Right atrium auricular region (tissue), 2 donors: ENCODE results near the gene FOXC2. TPM values are rescaled to one million over a fixed set of nuclear protein-coding genes. Genes with fewer than 3 reads are reported as not detected.
A peak's percentile ranks its signal among the peaks of the same experiment; 100 is the strongest.

Experiments
- DNase-seq: peaks from one replicate; pipeline ENCODE4 v3.0.0-alpha.2; 2019; ENCODE audit warnings: low spot score
- H3K27ac ChIP-seq, 2 donors: fragments of 200-600 bp; sonication (generic); 1 replicate in 1 of 2; 2 replicates in 1 of 2; pipeline ENCODE4 v1.5.1; 2016 to 2019
- H3K27me3 ChIP-seq, 2 donors: fragments of 200-600 bp; sonication (generic); one replicate each; pipeline versions ENCODE4 v1.5.1 to v1.6.0; 2017 to 2019
- H3K36me3 ChIP-seq: fragments of 200-600 bp; sonication (generic); one replicate; pipeline ENCODE4 v1.5.1; 2016
- H3K4me1 ChIP-seq, 2 donors: fragments of 200-600 bp; sonication (generic); one replicate each; pipeline versions ENCODE4 v1.5.1 to v1.6.0; 2017 to 2019
- H3K4me3 ChIP-seq, 2 donors: fragments of 200-600 bp; sonication (generic); 1 replicate in 1 of 2; 2 replicates in 1 of 2; pipeline ENCODE4 v1.5.1; 2017 to 2019; ENCODE audit warnings: mild to moderate bottlenecking in 1 of 2, moderate library complexity in 1 of 2
- H3K9me3 ChIP-seq, 2 donors: fragments of 200-600 bp; sonication (generic); one replicate each; pipeline ENCODE4 v1.5.1; 2019
- total RNA-seq, 2 donors: library from RNA; depleted of rRNA; stranded (reverse); fragments of >200 nt; gene quantifications; one replicate each; pipeline ENCODE4 v1.1.0, GENCODE V29; 2016
- TF ChIP-seq, protein P1 (sequence below), 2 donors: fragments of 200-600 bp; sonication (generic); IDR thresholded peaks; one replicate each; pipeline ENCODE4 v1.5.1; 2019; ENCODE audit warnings: antibody characterized with exemption in 2 of 2

FOXC2 gene
- total RNA-seq, 2 donors from 2014 or later: 2.6 to 2.9 TPM

DNA sequence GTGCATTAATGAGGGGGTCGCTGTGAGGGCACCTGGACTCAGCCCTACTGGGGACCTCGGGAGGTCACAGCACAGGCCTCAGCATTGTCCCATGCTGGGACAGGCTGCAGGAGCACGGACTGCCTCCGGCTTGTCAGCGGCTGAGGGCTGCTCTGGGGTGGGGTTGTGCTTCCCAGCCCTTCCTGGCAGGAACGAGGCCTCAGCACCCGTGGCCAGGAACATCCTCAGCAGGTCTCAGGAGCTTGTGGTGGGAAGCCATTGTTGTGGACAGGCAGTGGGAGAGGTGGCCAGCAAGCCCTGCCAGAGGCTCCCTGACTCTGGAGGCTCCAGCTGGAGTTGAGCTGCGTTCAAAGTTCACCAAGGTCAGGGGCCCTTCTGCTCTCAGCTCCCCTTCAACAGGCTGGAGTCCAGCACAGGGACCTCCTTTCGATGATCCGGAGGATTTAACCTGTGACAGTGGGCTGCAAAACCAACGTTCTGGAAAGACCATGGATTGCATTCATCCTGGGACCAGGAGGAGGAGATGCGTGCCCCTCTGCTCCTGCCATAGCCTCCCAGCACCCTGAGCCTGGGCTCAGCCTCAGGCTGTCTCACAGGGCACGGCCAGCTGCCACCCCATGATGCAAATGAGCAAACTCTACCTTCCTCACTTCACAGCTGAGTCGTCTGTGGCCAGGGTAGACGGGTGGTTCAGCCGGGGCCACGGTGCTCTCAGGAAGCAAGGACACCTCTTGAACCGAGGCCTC is 44.3 kb downstream of the FOXC2 start:
- TF ChIP-seq, protein P1, sequence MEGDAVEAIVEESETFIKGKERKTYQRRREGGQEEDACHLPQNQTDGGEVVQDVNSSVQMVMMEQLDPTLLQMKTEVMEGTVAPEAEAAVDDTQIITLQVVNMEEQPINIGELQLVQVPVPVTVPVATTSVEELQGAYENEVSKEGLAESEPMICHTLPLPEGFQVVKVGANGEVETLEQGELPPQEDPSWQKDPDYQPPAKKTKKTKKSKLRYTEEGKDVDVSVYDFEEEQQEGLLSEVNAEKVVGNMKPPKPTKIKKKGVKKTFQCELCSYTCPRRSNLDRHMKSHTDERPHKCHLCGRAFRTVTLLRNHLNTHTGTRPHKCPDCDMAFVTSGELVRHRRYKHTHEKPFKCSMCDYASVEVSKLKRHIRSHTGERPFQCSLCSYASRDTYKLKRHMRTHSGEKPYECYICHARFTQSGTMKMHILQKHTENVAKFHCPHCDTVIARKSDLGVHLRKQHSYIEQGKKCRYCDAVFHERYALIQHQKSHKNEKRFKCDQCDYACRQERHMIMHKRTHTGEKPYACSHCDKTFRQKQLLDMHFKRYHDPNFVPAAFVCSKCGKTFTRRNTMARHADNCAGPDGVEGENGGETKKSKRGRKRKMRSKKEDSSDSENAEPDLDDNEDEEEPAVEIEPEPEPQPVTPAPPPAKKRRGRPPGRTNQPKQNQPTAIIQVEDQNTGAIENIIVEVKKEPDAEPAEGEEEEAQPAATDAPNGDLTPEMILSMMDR (IDR thresholded peaks at IDR 0.05): no peak
- Histone ChIP-seq H3K27me3 (no peaks in the 10 kb centered on the region), H3K9me3 (no peaks in the 10 kb centered on the region), H3K4me3 (no peak overlapping the region), H3K36me3 (no peaks in the 10 kb centered on the region), H3K4me1 (peaks cover 0 to 9% of the 10 kb centered on the region in 2 donors), H3K27ac (peak overlapping the region; percentile 54 to 55)
- no peak for DNase-seq

DNA sequence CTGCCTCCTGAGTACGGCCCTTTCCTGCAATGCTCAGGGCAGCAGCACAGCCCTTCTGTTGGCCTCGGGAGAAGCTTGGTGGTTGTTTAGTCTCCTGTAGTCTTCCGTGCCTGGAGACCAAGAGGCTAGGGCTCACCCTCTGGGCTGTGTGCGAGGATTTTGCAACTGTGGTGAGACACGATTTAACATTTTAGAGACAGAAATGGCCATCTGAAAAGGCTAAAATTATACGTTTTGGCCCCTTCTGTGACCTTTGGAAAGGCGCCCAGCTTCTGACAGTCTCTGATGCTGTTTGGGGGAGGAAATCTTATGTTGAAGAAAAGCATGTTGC is 44.9 kb downstream of the FOXC2 start:
- no peak for DNase-seq

DNA sequence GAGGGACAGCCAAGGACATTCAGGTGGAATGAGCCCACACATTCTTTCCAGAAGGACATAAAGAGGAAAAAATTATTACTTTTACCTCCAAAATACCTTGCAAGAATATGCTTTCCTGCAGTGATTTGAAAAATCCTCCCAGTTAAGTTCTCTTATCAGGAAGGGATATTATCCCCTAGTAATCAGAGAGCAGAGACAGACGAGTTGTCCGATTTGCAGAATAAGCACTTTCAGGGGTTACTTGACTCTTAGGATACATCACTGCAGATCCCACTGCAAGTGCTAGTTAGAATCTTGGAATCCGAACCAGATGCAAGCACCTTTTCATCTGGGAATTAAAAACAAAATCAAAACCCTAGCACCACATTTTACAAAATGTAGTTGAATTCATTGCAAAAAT is 45.3 kb downstream of the FOXC2 start:
- Histone ChIP-seq H3K27ac (peak overlapping the region; percentile 54 to 55), H3K27me3 (no peaks in the 10 kb centered on the region), H3K9me3 (no peaks in the 10 kb centered on the region), H3K4me3 (no peak overlapping the region), H3K36me3 (no peaks in the 10 kb centered on the region), H3K4me1 (peaks cover 0 to 9% of the 10 kb centered on the region in 2 donors)
- TF ChIP-seq, protein P1 (IDR thresholded peaks at IDR 0.05): no peak
- DNase-seq: no peak

More for the DNA sequence above, 44.9 kb downstream of the FOXC2 start:
- H3K27ac ChIP-seq: peak overlapping the region; percentile 54 to 55
- TF ChIP-seq, protein P1 (IDR thresholded peaks at IDR 0.05): no peak
- no peaks in the 10 kb centered on the region for H3K27me3 ChIP-seq
- peaks cover 0 to 9% of the 10 kb centered on the region in 2 donors for H3K4me1 ChIP-seq
- no peaks in the 10 kb centered on the region for H3K36me3 ChIP-seq
- H3K9me3 ChIP-seq: no peaks in the 10 kb centered on the region
- no peak overlapping the region for H3K4me3 ChIP-seq

DNA sequence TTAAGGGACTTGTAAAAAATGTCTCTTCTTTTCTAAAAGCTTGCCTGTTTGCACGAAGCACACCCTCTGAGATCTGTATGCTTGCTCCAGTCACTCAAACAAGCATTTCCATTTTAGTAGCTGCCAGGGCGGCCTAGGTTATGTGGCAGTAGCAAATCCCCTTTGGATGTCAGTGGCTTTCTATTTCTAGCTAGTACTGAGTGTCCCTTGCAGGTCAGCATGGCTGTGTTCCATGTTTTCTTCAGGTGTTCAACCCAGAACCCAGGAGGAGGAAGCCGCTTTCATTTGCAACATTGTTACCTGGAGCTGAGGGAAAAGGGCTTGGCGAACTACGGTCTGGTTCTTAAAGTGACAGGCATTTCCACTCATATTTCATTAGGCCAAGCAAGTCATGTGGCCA is 48.1 kb downstream of the FOXC2 start:
- Histone ChIP-seq H3K9me3 (no peaks in the 10 kb centered on the region), H3K4me3 (no peak overlapping the region), H3K27ac (no peak overlapping the region), H3K27me3 (no peaks in the 10 kb centered on the region), H3K4me1 (peaks cover 0 to 9% of the 10 kb centered on the region in 2 donors), H3K36me3 (no peaks in the 10 kb centered on the region)
- DNase-seq: no peak
- TF ChIP-seq, protein P1 (IDR thresholded peaks at IDR 0.05): no peak

DNA sequence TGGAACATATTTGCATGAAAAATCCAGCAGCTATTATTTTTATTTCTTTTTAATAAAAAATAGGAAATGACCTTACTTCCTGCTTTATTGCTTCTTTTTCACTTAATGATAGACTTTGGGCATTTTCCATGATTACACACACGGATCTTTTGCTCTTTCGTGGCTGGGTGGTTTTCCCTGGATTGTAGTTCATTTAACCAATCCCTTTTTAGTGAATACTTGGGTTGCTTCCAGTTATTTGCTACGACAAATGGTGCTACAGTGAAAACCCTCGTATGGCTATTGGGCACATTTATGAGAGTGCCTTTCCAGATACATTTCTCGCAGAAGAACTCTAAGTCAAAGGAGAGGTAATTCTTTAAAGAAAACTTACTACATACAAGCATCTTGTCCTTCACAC is 50.3 kb downstream of the FOXC2 start:
- Histone ChIP-seq H3K27ac (no peak overlapping the region), H3K27me3 (no peaks in the 10 kb centered on the region), H3K4me3 (no peak overlapping the region), H3K36me3 (no peaks in the 10 kb centered on the region), H3K9me3 (no peaks in the 10 kb centered on the region), H3K4me1 (no peaks in the 10 kb centered on the region)
- TF ChIP-seq, protein P1 (IDR thresholded peaks at IDR 0.05): no peak
- no peak for DNase-seq
